ENCODE measurements around the gene C1QTNF4.
A peak's percentile ranks its signal among the peaks of the same experiment; 100 is the strongest.
"Not testable (repeated sequence)": the region's sequence is repeated elsewhere in the genome, so short reads cannot be mapped to it uniquely, and the experiment has no call there.

The C1QTNF4 gene

DNA sequence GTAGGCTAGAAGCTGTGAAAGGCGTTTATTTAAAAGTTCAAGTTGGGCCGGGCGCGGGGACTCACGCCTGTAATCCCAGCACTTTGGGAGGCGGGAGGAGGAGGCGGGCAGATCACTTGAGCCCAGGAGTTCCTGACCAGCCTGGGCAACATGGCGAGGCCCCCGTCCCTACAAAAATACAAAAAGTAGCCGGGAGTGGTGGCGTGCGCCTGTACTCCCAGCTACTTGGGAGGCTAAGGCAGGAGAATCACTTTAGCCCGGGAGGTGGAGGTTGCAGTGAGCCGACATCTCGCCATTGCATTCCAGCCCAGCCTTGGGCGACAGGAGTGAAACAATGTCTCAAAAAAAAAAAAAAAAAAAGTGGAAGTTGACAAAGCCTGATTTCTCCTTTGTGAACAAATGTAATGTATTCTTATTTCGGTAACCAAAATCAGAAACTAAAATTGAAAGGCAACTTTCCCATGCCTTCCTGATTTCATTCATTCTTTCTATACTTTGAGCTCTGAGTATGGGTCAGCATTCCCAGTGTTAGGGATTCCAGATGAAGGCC is 28.0 kb downstream of the C1QTNF4 start:
- Mint-ChIP-seq H3K9me3 (no peaks in the 10 kb centered on the region), H3K27me3 (no peaks in the 10 kb centered on the region), H3K4me3 (peak overlapping the region; percentile 84), H3K4me1 (peaks cover 10% of the 10 kb centered on the region), H3K36me3 (peaks cover under 1% of the 10 kb centered on the region), H3K27ac (peak overlapping the region; percentile 61)
- DNase-seq (ENCODE audit: low spot score in 2 of 2) (no peak), ATAC-seq (ENCODE audit: low read depth) (no peak)

DNA sequence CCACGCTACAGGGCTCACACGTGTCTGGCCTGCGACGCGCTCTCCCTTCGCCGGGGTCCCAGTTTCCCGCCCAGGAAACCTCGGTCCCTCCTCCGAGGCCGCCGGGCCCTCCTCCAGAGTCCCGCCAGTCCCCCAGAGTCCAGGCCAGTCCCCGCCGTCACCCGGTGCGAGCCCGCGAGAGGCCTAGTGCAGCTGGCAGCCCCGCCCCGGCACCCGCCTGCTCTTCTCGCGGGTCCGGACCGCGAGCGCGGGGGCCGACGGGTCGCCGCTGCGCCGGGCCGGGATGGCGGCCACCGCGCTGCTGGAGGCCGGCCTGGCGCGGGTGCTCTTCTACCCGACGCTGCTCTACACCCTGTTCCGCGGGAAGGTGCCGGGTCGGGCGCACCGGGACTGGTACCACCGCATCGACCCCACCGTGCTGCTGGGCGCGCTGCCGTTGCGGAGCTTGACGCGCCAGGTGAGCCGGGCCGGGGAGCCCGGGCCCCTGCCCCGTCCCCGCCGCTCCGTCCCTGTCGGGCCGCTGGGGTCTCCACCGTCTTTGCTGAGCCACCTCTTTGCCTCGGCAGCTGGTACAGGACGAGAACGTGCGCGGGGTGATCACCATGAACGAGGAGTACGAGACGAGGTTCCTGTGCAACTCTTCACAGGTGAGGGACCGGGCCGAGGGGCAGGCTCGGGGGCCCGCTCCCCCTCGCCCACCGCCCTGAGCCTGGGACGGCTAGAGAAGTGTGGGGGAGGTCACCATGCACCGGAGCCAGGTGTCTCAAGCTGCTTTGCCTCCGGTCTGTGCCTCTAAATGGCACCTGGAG is 28.7 kb downstream of the C1QTNF4 start, which contains the start of gene PTPMT1:
Gene PTPMT1, plus strand, starts transcription at position 260 of the 809 bp plus-strand sequence. Its CDS starts 24 bp downstream, at position 284.
- DNase-seq (ENCODE audit: low spot score in 2 of 2), result peak; percentile 45 to 55
- Mint-ChIP-seq H3K4me3 (peak within 1 kb of the TSS; percentile 84), H3K4me1 (peaks cover 10% of the 10 kb centered on the region), H3K36me3 (no peaks in the 10 kb centered on the region), H3K9me3 (no peaks in the 10 kb centered on the region), H3K27ac (peak within 1 kb of the TSS; percentile 61), H3K27me3 (no peaks in the 10 kb centered on the region)
- peak; percentile 91 for ATAC-seq (ENCODE audit: low read depth)

DNA sequence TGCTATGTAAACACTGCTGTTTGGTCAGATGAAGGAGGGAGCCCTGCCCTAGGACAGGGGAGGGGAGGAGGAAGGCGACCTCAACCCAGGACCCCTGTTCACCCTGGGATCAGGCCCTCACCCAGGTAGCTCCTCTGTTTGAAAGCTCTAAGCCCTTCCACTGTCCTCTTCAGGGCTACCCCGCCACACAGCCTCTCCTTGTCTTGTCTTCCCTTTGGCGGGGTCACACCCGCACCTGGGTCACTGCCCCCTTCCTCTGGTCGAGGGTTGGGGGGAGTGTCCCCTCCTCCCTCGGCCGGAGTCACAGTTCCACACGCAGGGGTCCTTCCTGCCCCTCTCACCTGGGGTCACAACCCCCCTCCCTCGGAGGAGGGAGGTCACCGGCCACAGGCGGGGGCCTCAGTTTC is 29.3 kb downstream of the C1QTNF4 start:
- no peaks in the 10 kb centered on the region for H3K36me3 Mint-ChIP-seq
- no peaks in the 10 kb centered on the region for H3K27me3 Mint-ChIP-seq
- ATAC-seq (ENCODE audit: low read depth) (no peak), DNase-seq (ENCODE audit: low spot score in 2 of 2) (peak in 1 of 2 donors; percentile 19)
- no peaks in the 10 kb centered on the region for H3K9me3 Mint-ChIP-seq
- H3K27ac Mint-ChIP-seq, result peak overlapping the region; percentile 61
- peak overlapping the region; percentile 84 for H3K4me3 Mint-ChIP-seq
- peaks cover 10% of the 10 kb centered on the region for H3K4me1 Mint-ChIP-seq

DNA sequence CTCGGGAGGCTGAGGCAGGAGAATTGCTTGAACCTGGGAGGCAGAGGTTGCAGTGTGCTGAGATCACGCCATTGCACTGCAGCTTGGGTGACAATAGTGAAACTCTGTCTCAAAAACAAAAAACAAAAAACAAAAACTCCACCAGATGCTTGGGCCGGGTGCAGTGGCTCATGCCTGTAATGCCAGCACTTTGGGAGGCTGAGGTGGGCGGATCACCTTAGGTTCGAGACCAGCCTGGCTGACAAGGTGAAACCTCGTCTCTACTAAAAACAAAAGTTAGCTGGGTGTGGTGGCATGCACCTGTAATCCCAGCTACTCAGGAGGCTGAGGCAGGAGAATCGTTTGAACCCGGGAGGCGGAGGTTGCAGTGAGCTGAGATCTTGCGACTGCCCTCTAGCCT is 29.8 kb downstream of the C1QTNF4 start:
- DNase-seq (ENCODE audit: low spot score in 2 of 2); H3K36me3 Mint-ChIP-seq; H3K27ac Mint-ChIP-seq; H3K27me3 Mint-ChIP-seq; H3K4me1 Mint-ChIP-seq; ATAC-seq (ENCODE audit: low read depth); H3K9me3 Mint-ChIP-seq: not testable (repeated sequence)
- peak overlapping the region; percentile 52 for H3K4me3 Mint-ChIP-seq

DNA sequence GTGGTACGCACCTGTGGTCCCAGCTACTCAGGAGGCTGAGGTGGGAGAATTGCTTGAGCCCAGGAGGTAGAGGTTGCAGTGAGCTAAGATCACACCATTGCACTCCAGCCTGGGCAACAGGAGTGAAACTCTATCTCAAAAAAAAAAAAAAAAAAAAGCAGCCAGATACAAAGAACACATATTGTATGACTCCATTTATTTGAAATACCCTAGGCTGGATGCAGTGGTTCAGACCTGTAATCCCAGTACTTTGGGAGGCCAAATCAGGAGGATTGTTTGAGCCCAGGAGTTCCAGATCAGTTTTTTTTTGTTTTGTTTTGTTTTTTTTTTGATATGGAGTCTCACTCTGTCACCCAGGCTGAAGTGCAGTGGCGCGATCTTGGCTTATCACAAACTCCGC is 31.8 kb downstream of the C1QTNF4 start:
- not testable (repeated sequence) for H3K36me3 Mint-ChIP-seq; H3K9me3 Mint-ChIP-seq; H3K27me3 Mint-ChIP-seq; ATAC-seq (ENCODE audit: low read depth); H3K4me3 Mint-ChIP-seq; H3K27ac Mint-ChIP-seq; DNase-seq (ENCODE audit: low spot score in 2 of 2); H3K4me1 Mint-ChIP-seq

- DNase-seq (ENCODE audit: low spot score in 2 of 2), result no peak
These were observed 33.8 kb downstream of the C1QTNF4 start for GRCh38 chr11:47560426-47560825.

GRCh38 chr11:47558695-47559094 is 35.5 kb downstream of the C1QTNF4 start:
- Mint-ChIP-seq H3K36me3 (no peaks in the 10 kb centered on the region), H3K9me3 (no peaks in the 10 kb centered on the region), H3K27ac (no peak overlapping the region), H3K4me1 (peaks cover 7% of the 10 kb centered on the region), H3K27me3 (no peaks in the 10 kb centered on the region), H3K4me3 (no peak overlapping the region)
- no peak for DNase-seq (ENCODE audit: low spot score in 2 of 2)
- no peak for ATAC-seq (ENCODE audit: low read depth)

More at GRCh38 chr11:47560426-47560825, 33.8 kb downstream of the C1QTNF4 start:
- no peak for ATAC-seq (ENCODE audit: low read depth)
- H3K4me3 Mint-ChIP-seq, result no peak overlapping the region
- no peaks in the 10 kb centered on the region for H3K36me3 Mint-ChIP-seq
- H3K27ac Mint-ChIP-seq, result no peak overlapping the region
- H3K4me1 Mint-ChIP-seq, result peaks cover 6% of the 10 kb centered on the region
- H3K9me3 Mint-ChIP-seq, result no peaks in the 10 kb centered on the region
- no peaks in the 10 kb centered on the region for H3K27me3 Mint-ChIP-seq

GRCh38 chr11:47557004-47557403 is 37.2 kb downstream of the C1QTNF4 start:
- not testable (repeated sequence) for H3K27me3 Mint-ChIP-seq; H3K4me3 Mint-ChIP-seq; DNase-seq (ENCODE audit: low spot score in 2 of 2); H3K27ac Mint-ChIP-seq; H3K9me3 Mint-ChIP-seq; H3K36me3 Mint-ChIP-seq; ATAC-seq (ENCODE audit: low read depth)
- peaks cover 11% of the 10 kb centered on the region for H3K4me1 Mint-ChIP-seq

- peak; percentile 16 for ATAC-seq (ENCODE audit: low read depth)
- Mint-ChIP-seq H3K4me1 (peaks cover 23% of the 10 kb centered on the region), H3K27ac (peak overlapping the region; percentile 97), H3K27me3 (no peaks in the 10 kb centered on the region), H3K4me3 (peak overlapping the region; percentile 99), H3K36me3 (peaks cover 3% of the 10 kb centered on the region), H3K9me3 (no peaks in the 10 kb centered on the region)
- DNase-seq (ENCODE audit: low spot score in 2 of 2), result no peak
These were observed 40.8 kb downstream of the C1QTNF4 start for GRCh38 chr11:47553406-47553743.

GRCh38 chr11:47552566-47553405 is 41.4 kb downstream of the C1QTNF4 start, which contains the start of gene CELF1:
Gene CELF1, minus strand, starts transcription at chr11:47553132. Its CDS starts 53,609 bp downstream, at chr11:47499523.
- no peaks in the 10 kb centered on the region for H3K27me3 Mint-ChIP-seq
- DNase-seq (ENCODE audit: low spot score in 2 of 2) (peak; percentile 89 to 90), ATAC-seq (ENCODE audit: low read depth) (peak; percentile 92)
- peaks cover 3% of the 10 kb centered on the region for H3K36me3 Mint-ChIP-seq
- H3K4me3 Mint-ChIP-seq, result peak within 1 kb of the TSS; percentile 99
- H3K4me1 Mint-ChIP-seq, result peaks cover 23% of the 10 kb centered on the region
- no peaks in the 10 kb centered on the region for H3K9me3 Mint-ChIP-seq
- peak within 1 kb of the TSS; percentile 97 for H3K27ac Mint-ChIP-seq

DNA sequence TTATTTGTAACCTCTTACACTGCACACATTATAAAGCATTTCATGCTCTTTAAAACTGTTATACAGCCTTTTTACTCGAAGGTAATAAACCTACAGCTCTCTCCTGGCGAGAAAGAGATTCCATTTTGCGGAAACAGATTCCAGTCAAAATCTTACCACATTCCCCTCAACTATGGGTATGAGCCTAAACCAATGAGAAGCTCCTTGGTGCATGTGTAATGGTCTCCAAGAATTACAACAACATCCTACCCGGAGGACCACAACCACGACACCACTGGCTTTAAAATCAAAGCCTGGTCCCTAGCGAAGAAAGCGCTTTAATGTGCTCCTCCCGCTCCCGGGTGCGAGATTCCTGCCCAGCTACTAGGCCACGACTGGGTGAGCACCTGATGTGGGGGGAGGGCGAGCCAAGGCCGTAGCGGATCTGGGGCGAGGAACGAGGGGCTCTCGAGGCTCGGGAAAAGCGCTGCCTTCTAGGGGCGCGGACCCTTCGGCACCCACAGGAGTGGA is 42.1 kb downstream of the C1QTNF4 start:
- H3K4me1 Mint-ChIP-seq, result peaks cover 24% of the 10 kb centered on the region
- ATAC-seq (ENCODE audit: low read depth), result no peak
- H3K27ac Mint-ChIP-seq, result peak overlapping the region; percentile 97
- no peaks in the 10 kb centered on the region for H3K27me3 Mint-ChIP-seq
- no peaks in the 10 kb centered on the region for H3K9me3 Mint-ChIP-seq
- no peak for DNase-seq (ENCODE audit: low spot score in 2 of 2)
- H3K4me3 Mint-ChIP-seq, result peak overlapping the region; percentile 99
- peaks cover 4% of the 10 kb centered on the region for H3K36me3 Mint-ChIP-seq

- DNase-seq (ENCODE audit: low spot score in 2 of 2) (no peak), ATAC-seq (ENCODE audit: low read depth) (no peak)
- H3K27me3 Mint-ChIP-seq, result no peaks in the 10 kb centered on the region
- H3K4me3 Mint-ChIP-seq, result peak overlapping the region; percentile 99
- H3K27ac Mint-ChIP-seq, result peak overlapping the region; percentile 97
- H3K36me3 Mint-ChIP-seq, result peaks cover 5% of the 10 kb centered on the region
- peaks cover 25% of the 10 kb centered on the region for H3K4me1 Mint-ChIP-seq
- H3K9me3 Mint-ChIP-seq, result no peaks in the 10 kb centered on the region
These were observed 43.1 kb downstream of the C1QTNF4 start for GRCh38 chr11:47551086-47551485.

DNA sequence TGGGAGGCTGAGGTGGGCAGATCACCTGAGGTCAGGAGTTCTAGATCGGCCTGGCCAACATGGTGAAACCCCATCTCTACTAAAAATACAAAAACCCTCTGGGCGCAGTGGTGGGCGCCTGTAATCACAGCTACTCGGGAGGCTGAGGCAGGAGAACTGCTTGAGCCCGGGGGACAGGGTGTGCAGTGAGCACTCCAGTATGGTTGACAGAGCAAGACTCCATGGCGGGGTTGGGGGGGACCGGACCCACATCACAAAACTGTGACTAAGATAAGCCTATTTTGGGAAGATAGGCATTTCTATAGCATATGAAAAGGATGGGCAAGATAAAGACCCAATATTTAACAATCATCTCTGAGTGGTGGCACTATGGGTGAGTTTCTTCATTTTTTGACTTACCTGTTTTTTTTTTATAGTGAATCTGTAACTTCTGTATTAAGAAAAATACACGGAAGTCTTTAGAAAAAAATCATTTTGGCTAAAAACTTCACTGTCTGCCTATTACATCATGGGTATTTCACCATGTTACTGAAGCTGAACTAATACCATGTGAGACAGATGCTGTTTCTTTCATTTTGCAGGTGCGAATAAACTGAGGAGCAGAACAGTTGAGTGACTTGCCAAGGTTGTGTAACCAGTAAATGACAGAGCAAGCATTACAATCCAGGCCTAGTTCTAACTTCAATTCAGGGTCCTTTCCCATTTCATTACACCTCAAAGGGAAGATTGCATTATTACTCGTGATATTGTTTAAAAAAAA is 43.7 kb downstream of the C1QTNF4 start:
- Mint-ChIP-seq H3K27me3 (no peaks in the 10 kb centered on the region), H3K27ac (peak overlapping the region; percentile 97), H3K4me3 (peak overlapping the region; percentile 57), H3K4me1 (peaks cover 25% of the 10 kb centered on the region), H3K9me3 (no peaks in the 10 kb centered on the region), H3K36me3 (peaks cover 5% of the 10 kb centered on the region)
- DNase-seq (ENCODE audit: low spot score in 2 of 2) (no peak), ATAC-seq (ENCODE audit: low read depth) (peak; percentile 9)

All from memory B cell (primary cell).